ENCODE results near the gene SLC16A12. TPM values are rescaled to one million over a fixed set of nuclear protein-coding genes. Genes with fewer than 3 reads are reported as not detected.

The SLC16A12 gene
- total RNA-seq, 1 donor from 2014 or later, result not detected

GRCh38 chr10:89440226-89441009 lies 95.0 kb downstream of the SLC16A12 start:
- Histone ChIP-seq H3K27me3 (ENCODE audit: control insufficient read depth, insufficient read depth, low read length) (no peaks in the 10 kb centered on the region), H3K36me3 (ENCODE audit: control insufficient read depth, insufficient read depth, low read length) (no peaks in the 10 kb centered on the region), H3K4me3 (ENCODE audit: low read depth, low read length) (no peak overlapping the region)
- no peak for TF ChIP-seq CTCF (IDR thresholded peaks at IDR 0.05; ENCODE audit: insufficient read depth, low read length, severe bottlenecking)
- no peak for FAIRE-seq
- no peak for DNase-seq (ENCODE audit: low read depth)

- Histone ChIP-seq H3K27me3 (ENCODE audit: control insufficient read depth, insufficient read depth, low read length) (no peaks in the 10 kb centered on the region), H3K36me3 (ENCODE audit: control insufficient read depth, insufficient read depth, low read length) (no peaks in the 10 kb centered on the region), H3K4me3 (ENCODE audit: low read depth, low read length) (no peak overlapping the region)
- DNase-seq (ENCODE audit: low read depth) (peak; percentile 15), FAIRE-seq (no peak)
- TF ChIP-seq CTCF (IDR thresholded peaks at IDR 0.05; ENCODE audit: insufficient read depth, low read length, severe bottlenecking), result no peak
Measured at GRCh38 chr10:89438525-89438924, 96.9 kb downstream of the SLC16A12 start.

GRCh38 chr10:89431977-89432376 lies 103.4 kb downstream of the SLC16A12 start:
- H3K4me3 ChIP-seq (ENCODE audit: low read depth, low read length), result no peak overlapping the region
- DNase-seq (ENCODE audit: low read depth), result peak; percentile 84
- no peaks in the 10 kb centered on the region for H3K36me3 ChIP-seq (ENCODE audit: control insufficient read depth, insufficient read depth, low read length)
- no peak for FAIRE-seq
- no peaks in the 10 kb centered on the region for H3K27me3 ChIP-seq (ENCODE audit: control insufficient read depth, insufficient read depth, low read length)
- no peak for TF ChIP-seq CTCF (IDR thresholded peaks at IDR 0.05; ENCODE audit: insufficient read depth, low read length, severe bottlenecking)

GRCh38 chr10:89428877-89429276 lies 106.5 kb downstream of the SLC16A12 start:
- no peaks in the 10 kb centered on the region for H3K27me3 ChIP-seq (ENCODE audit: control insufficient read depth, insufficient read depth, low read length)
- H3K36me3 ChIP-seq (ENCODE audit: control insufficient read depth, insufficient read depth, low read length), result no peaks in the 10 kb centered on the region
- TF ChIP-seq CTCF (IDR thresholded peaks at IDR 0.05; ENCODE audit: insufficient read depth, low read length, severe bottlenecking), result no peak
- no peak overlapping the region for H3K4me3 ChIP-seq (ENCODE audit: low read depth, low read length)
- FAIRE-seq (no peak), DNase-seq (ENCODE audit: low read depth) (no peak)

- Histone ChIP-seq H3K36me3 (ENCODE audit: control insufficient read depth, insufficient read depth, low read length) (no peaks in the 10 kb centered on the region), H3K27me3 (ENCODE audit: control insufficient read depth, insufficient read depth, low read length) (no peaks in the 10 kb centered on the region), H3K4me3 (ENCODE audit: low read depth, low read length) (no peak overlapping the region)
- DNase-seq (ENCODE audit: low read depth), result peak; percentile 71
- no peak for TF ChIP-seq CTCF (IDR thresholded peaks at IDR 0.05; ENCODE audit: insufficient read depth, low read length, severe bottlenecking)
- no peak for FAIRE-seq
Measured at GRCh38 chr10:89427629-89428028, 107.8 kb downstream of the SLC16A12 start.
